ENCODE measurements around the gene SLC6A6.

GRCh38 chr3:14497321-14497720 lies 94.9 kb downstream of the SLC6A6 start:
- no peak for TF ChIP-seq CTCF (IDR thresholded peaks at IDR 0.05)
- no peak for TF ChIP-seq POLR2AphosphoS5 (IDR thresholded peaks at IDR 0.05)
